Measurements from ENCODE around the gene RALGPS1.
A peak's percentile ranks its signal among the peaks of the same experiment; 100 is the strongest.

Gene RALGPS1

GRCh38 chr9:127118597-127119319 lies 204.2 kb downstream of the RALGPS1 start:
- in situ Hi-C loops (cut with HindIII; ENCODE audit: low pct_ligation_motif_present, low pct_unique_long_range_greater_than_20kb, low sequenced_read_pairs), result no loop called here
- DNase-seq, result no peak

GRCh38 chr9:127119320-127119709 lies 204.7 kb downstream of the RALGPS1 start:
- in situ Hi-C loops (cut with HindIII; ENCODE audit: low pct_ligation_motif_present, low pct_unique_long_range_greater_than_20kb, low sequenced_read_pairs), result no loop called here

GRCh38 chr9:127121628-127122175 lies 207.1 kb downstream of the RALGPS1 start:
- in situ Hi-C loops (cut with HindIII; ENCODE audit: low pct_ligation_motif_present, low pct_unique_long_range_greater_than_20kb, low sequenced_read_pairs), result no loop called here
- DNase-seq, result no peak

More at GRCh38 chr9:127119320-127119709, 204.7 kb downstream of the RALGPS1 start:
- no peak for DNase-seq

- peak; percentile 71 for DNase-seq
- in situ Hi-C loops (cut with HindIII; ENCODE audit: low pct_ligation_motif_present, low pct_unique_long_range_greater_than_20kb, low sequenced_read_pairs), result no loop called here
Measured at GRCh38 chr9:127122176-127123063, 207.8 kb downstream of the RALGPS1 start, which contains the start of gene ANGPTL2. TSS of gene ANGPTL2 (minus strand) at chr9:127122635. CDS start at chr9:127108731, 13,904 bp downstream.

GRCh38 chr9:127123064-127123890 lies 208.7 kb downstream of the RALGPS1 start:
- in situ Hi-C loops (cut with HindIII; ENCODE audit: low pct_ligation_motif_present, low pct_unique_long_range_greater_than_20kb, low sequenced_read_pairs), result no loop called here
- no peak for DNase-seq

GRCh38 chr9:127124111-127124531 lies 209.5 kb downstream of the RALGPS1 start:
- in situ Hi-C loops (cut with HindIII; ENCODE audit: low pct_ligation_motif_present, low pct_unique_long_range_greater_than_20kb, low sequenced_read_pairs), result no loop called here
- no peak for DNase-seq

- DNase-seq, result no peak
- in situ Hi-C loops (cut with HindIII; ENCODE audit: low pct_ligation_motif_present, low pct_unique_long_range_greater_than_20kb, low sequenced_read_pairs), result no loop called here
Measured at GRCh38 chr9:127124792-127125191, 210.2 kb downstream of the RALGPS1 start.

- no peak for DNase-seq
- in situ Hi-C loops (cut with HindIII; ENCODE audit: low pct_ligation_motif_present, low pct_unique_long_range_greater_than_20kb, low sequenced_read_pairs), result no loop called here
Measured at GRCh38 chr9:127126971-127127370, 212.4 kb downstream of the RALGPS1 start.

GRCh38 chr9:127128341-127129072 lies 213.9 kb downstream of the RALGPS1 start:
- in situ Hi-C loops (cut with HindIII; ENCODE audit: low pct_ligation_motif_present, low pct_unique_long_range_greater_than_20kb, low sequenced_read_pairs), result no loop called here
- DNase-seq, result no peak

GRCh38 chr9:127129073-127129717 lies 214.6 kb downstream of the RALGPS1 start:
- no peak for DNase-seq
- in situ Hi-C loops (cut with HindIII; ENCODE audit: low pct_ligation_motif_present, low pct_unique_long_range_greater_than_20kb, low sequenced_read_pairs), result no loop called here

- no peak for DNase-seq
- in situ Hi-C loops (cut with HindIII; ENCODE audit: low pct_ligation_motif_present, low pct_unique_long_range_greater_than_20kb, low sequenced_read_pairs), result no loop called here
Measured at GRCh38 chr9:127129718-127130085, 215.1 kb downstream of the RALGPS1 start.

GRCh38 chr9:127130235-127130634 lies 215.7 kb downstream of the RALGPS1 start:
- DNase-seq, result no peak
- in situ Hi-C loops (cut with HindIII; ENCODE audit: low pct_ligation_motif_present, low pct_unique_long_range_greater_than_20kb, low sequenced_read_pairs), result no loop called here

GRCh38 chr9:127130661-127131538 lies 216.3 kb downstream of the RALGPS1 start:
- in situ Hi-C loops (cut with HindIII; ENCODE audit: low pct_ligation_motif_present, low pct_unique_long_range_greater_than_20kb, low sequenced_read_pairs), result no loop called here
- DNase-seq, result no peak

- peak; percentile 37 for DNase-seq
- in situ Hi-C loops (cut with HindIII; ENCODE audit: low pct_ligation_motif_present, low pct_unique_long_range_greater_than_20kb, low sequenced_read_pairs), result no loop called here
Measured at GRCh38 chr9:127131871-127132270, 217.3 kb downstream of the RALGPS1 start.

- in situ Hi-C loops (cut with HindIII; ENCODE audit: low pct_ligation_motif_present, low pct_unique_long_range_greater_than_20kb, low sequenced_read_pairs), result no loop called here
Measured at GRCh38 chr9:127132375-127132774, 217.8 kb downstream of the RALGPS1 start.

GRCh38 chr9:127132921-127133647 lies 218.5 kb downstream of the RALGPS1 start:
- no peak for DNase-seq
- in situ Hi-C loops (cut with HindIII; ENCODE audit: low pct_ligation_motif_present, low pct_unique_long_range_greater_than_20kb, low sequenced_read_pairs), result no loop called here

More at GRCh38 chr9:127132375-127132774, 217.8 kb downstream of the RALGPS1 start:
- DNase-seq, result no peak
